Measurements from ENCODE around the gene ZNF230. TPM values are rescaled to one million over a fixed set of nuclear protein-coding genes. Genes with fewer than 3 reads are reported as not detected.
A peak's percentile ranks its signal among the peaks of the same experiment; 100 is the strongest.

Gene ZNF230
- total and polyA plus RNA-seq, 2 of the 4 experiments (the other 2 are of a cell fraction), result 1.5 to 3.4 TPM

DNA sequence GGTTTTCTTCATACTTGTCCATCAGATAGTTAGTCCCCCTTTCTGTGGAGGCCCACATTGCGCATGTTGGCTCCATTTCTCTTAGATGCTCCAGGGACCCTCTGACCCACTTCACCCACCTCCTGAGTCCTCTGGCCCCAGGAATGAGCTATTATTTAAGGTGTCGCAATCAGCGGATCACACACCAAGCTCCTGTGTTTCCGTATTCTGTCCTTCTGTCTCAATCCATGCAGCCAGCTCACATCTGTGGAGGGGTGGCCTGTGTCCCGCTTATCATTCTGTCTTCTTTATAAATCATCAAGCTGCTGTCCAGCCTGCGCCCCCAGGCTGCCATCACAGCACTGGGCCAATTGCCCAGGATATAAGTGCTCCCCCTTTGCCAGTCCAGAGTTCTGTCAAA is 4.7 kb downstream of the ZNF230 start:
- H3K4me3 ChIP-seq (ENCODE audit: insufficient read depth, low read depth, low read length), result no peak overlapping the region
- H3K4me2 ChIP-seq (ENCODE audit: low read depth, low read length), result no peak overlapping the region
- no peak overlapping the region for H4K8ac ChIP-seq (ENCODE audit: low read depth in 2 of 2, low read length in 2 of 2)
- H3K9me1 ChIP-seq (ENCODE audit: insufficient read depth, low read length), result no peaks in the 10 kb centered on the region
- BruUV-seq (replicated peaks), result no TSS peak
- in situ Hi-C loops (cut with MboI; ENCODE audit: low sequenced_read_pairs) (no loop called here), dilution Hi-C loops (cut with HindIII; ENCODE audit: low sequenced_read_pairs, unreplicated experiment) (no loop called here), intact Hi-C loops (cut with micrococcal nuclease) (no loop called here)
- peaks cover 30% of the 10 kb centered on the region for H3K9me3 ChIP-seq (ENCODE audit: control insufficient read depth, insufficient read depth, low read length)
- H2BK120ac ChIP-seq (ENCODE audit: low read depth, low read length), result no peak overlapping the region
- H3K18ac ChIP-seq (ENCODE audit: low read depth, low read length), result no peak overlapping the region
- H4K20me1 ChIP-seq (ENCODE audit: insufficient read depth, low read length), result no peaks in the 10 kb centered on the region
- H3K23ac ChIP-seq (ENCODE audit: low read depth, low read length), result no peak overlapping the region
- ChIA-PET CTCF (no interaction called here), POLR2A (ENCODE audit: unreplicated experiment) (no interaction called here)
- H3K4ac ChIP-seq (ENCODE audit: low read depth, low read length), result no peak overlapping the region
- ATAC-seq (ENCODE audit: low read depth) (no peak), DNase-seq (no peak)
- H3K4me1 ChIP-seq (ENCODE audit: control insufficient read depth, insufficient read depth, low read length), result peaks cover 2% of the 10 kb centered on the region; the same call in 1 of the 2 replicates
- no peak overlapping the region for H4K91ac ChIP-seq (ENCODE audit: insufficient read depth, low read depth, low read length)
- no peak overlapping the region for H2BK20ac ChIP-seq (ENCODE audit: low read depth, low read length)
- H2BK15ac ChIP-seq (ENCODE audit: low read depth, low read length), result no peak overlapping the region
- H2AK5ac ChIP-seq (ENCODE audit: low read depth, low read length), result no peak overlapping the region
- no peak overlapping the region for H3K27ac ChIP-seq (ENCODE audit: insufficient read depth, low read length)
- no peak overlapping the region for H3K9ac ChIP-seq (ENCODE audit: low read depth, low read length)
- TF ChIP-seq CEBPB (IDR thresholded peaks at IDR 0.05; ENCODE audit: low read depth, low read length) (peak; percentile 73), FOS (IDR thresholded peaks at IDR 0.05; ENCODE audit: low read depth, low read length) (no peak)
- no peak overlapping the region for H3K14ac ChIP-seq (replicated peaks; ENCODE audit: low read depth, low read length)
- H2AFZ ChIP-seq (replicated peaks; ENCODE audit: low read length, poor library complexity), result no peak overlapping the region
- 100% methylated on average over 1 of the region's 6 CpGs; no CpG with 5 or more reads in 1 of the 2 experiments for WGBS, 2 experiments (ENCODE audit: extremely low coverage in 2 of 2, insufficient read length in 1 of 2)
- H3K56ac ChIP-seq (ENCODE audit: extremely low read depth, insufficient read depth, low read length), result no peak overlapping the region
- H2BK5ac ChIP-seq (ENCODE audit: low read depth, low read length, poor library complexity, severe bottlenecking), result no peak overlapping the region
- peaks cover 38% of the 10 kb centered on the region for H3K36me3 ChIP-seq (ENCODE audit: control insufficient read depth, insufficient read depth, low read length)
- H3K79me1 ChIP-seq (ENCODE audit: low read depth in 1 of 2, low read length in 2 of 2), result peaks cover 7 to 15% of the 10 kb centered on the region in 2 experiments
- H3K27me3 ChIP-seq (ENCODE audit: control insufficient read depth, insufficient read depth, low read length), result no peaks in the 10 kb centered on the region
- H2AK9ac ChIP-seq (replicated peaks; ENCODE audit: low read depth, low read length, poor library complexity), result no peak overlapping the region
- H4K5ac ChIP-seq (ENCODE audit: low read depth, low read length), result no peak overlapping the region

Data from IMR-90 (cell line).